OCI-LY3 (cell line): ENCODE measurements around the gene FAM219A.

ENCODE experiments used
- H2AFZ ChIP-seq: fragments of 200-600, 300-600 bp; shearing (Covaris generic); 2 replicates; pipeline ENCODE4 v1.6.0; 2014; ENCODE audit warnings: antibody characterized with exemption, low read depth, low read length
- H3K27ac ChIP-seq: fragments of 200-600, 300-600 bp; sonication (generic); 2 replicates; pipeline ENCODE4 v1.5.1; 2014; ENCODE audit warnings: mild to moderate bottlenecking, low read length, moderate library complexity, mixed read lengths
- H3K27me3 ChIP-seq: fragments of 200-600, 300-600 bp; sonication (generic); 2 replicates; pipeline ENCODE4 v1.6.1; 2014; ENCODE audit warnings: low read depth, low read length, mixed read lengths
- H3K36me3 ChIP-seq: fragments of 200-600, 300-600 bp; sonication (generic); replicated peaks from 2 replicates; pipeline ENCODE3; 2014; ENCODE audit warnings: low read depth, low read length, mixed read lengths
- H3K4me1 ChIP-seq: fragments of 300-600, 200-600 bp; sonication (generic); 2 replicates; pipeline ENCODE4 v1.6.1; 2014; ENCODE audit warnings: low read length, mixed read lengths
- H3K4me2 ChIP-seq: fragments of 200-600, 300-600 bp; sonication (generic); 2 replicates; pipeline ENCODE4 v1.6.1; 2014; ENCODE audit warnings: low read length, mixed read lengths
- H3K4me3 ChIP-seq: fragments of 300-600, 200-600 bp; sonication (generic); 2 replicates; pipeline ENCODE4 v1.5.1; 2014; ENCODE audit warnings: antibody characterized with exemption, mild to moderate bottlenecking, low read length, moderate library complexity
- H3K79me2 ChIP-seq: fragments of 300-600, 200-600 bp; shearing (Covaris generic); 2 replicates; pipeline ENCODE4 v1.6.1; 2014; ENCODE audit warnings: mild to moderate bottlenecking, low read length, mixed read lengths
- H3K9ac ChIP-seq: fragments of 300-600, 200-600 bp; shearing (Covaris generic); 2 replicates; pipeline ENCODE4 v1.6.0; 2014; ENCODE audit warnings: mild to moderate bottlenecking, low read length, moderate library complexity
- H3K9me3 ChIP-seq: fragments of 200-600, 300-600 bp; shearing (Covaris generic); 2 replicates; pipeline ENCODE4 v1.6.1; 2014; ENCODE audit warnings: low read length, mixed read lengths; ENCODE audit not compliant: insufficient read depth
- H4K20me1 ChIP-seq: fragments of 200-600, 300-600 bp; sonication (generic); 2 replicates; pipeline ENCODE4 v1.6.1; 2016; ENCODE audit warnings: low read length, mixed read lengths; ENCODE audit not compliant: insufficient read depth
- CTCF ChIP-seq: fragments of 200-600, 300-600 bp; sonication (generic); IDR thresholded peaks from 2 replicates; pipeline ENCODE4 v1.5.1; 2014; ENCODE audit warnings: antibody characterized with exemption, low read length, low read depth
- EZH2phosphoT487 ChIP-seq: fragments of 200-600 bp; shearing (Covaris generic); IDR thresholded peaks from 2 replicates; pipeline ENCODE4 v1.6.1; 2018; ENCODE audit warnings: antibody characterized with exemption, mixed run types, low read depth

FAM219A gene

DNA sequence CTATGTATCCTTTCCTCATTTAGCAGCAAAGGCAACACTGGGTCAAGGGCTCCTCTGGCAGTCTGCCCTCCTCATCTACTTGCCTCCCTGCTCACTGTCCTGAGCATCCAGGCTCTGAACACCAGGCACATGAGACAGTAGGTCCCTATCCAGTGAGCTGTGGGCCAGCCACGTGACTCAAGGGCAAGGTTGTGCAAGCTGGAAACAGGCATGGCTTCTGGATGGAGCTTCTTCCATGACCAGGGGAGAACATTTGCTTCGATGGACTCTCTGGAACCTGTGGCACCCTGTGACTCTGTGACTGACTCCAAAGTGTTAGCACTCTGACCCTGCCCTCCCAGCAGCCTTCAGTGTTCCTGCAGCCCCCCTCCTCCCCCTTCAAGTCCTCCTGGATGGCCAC lies 33.2 kb upstream of the FAM219A start:
- Histone ChIP-seq H3K4me3 (no peak overlapping the region), H3K79me2 (no peaks in the 10 kb centered on the region), H3K36me3 (no peaks in the 10 kb centered on the region), H3K9me3 (no peaks in the 10 kb centered on the region), H3K9ac (no peak overlapping the region), H3K4me2 (no peak overlapping the region), H3K27ac (no peak overlapping the region), H4K20me1 (peaks cover 21% of the 10 kb centered on the region; the same call in 1 of the 2 replicates), H2AFZ (no peak overlapping the region), H3K27me3 (peaks cover 41% of the 10 kb centered on the region), H3K4me1 (peaks cover 4% of the 10 kb centered on the region)
- TF ChIP-seq EZH2phosphoT487, result no peak
- TF ChIP-seq CTCF, result no peak

DNA sequence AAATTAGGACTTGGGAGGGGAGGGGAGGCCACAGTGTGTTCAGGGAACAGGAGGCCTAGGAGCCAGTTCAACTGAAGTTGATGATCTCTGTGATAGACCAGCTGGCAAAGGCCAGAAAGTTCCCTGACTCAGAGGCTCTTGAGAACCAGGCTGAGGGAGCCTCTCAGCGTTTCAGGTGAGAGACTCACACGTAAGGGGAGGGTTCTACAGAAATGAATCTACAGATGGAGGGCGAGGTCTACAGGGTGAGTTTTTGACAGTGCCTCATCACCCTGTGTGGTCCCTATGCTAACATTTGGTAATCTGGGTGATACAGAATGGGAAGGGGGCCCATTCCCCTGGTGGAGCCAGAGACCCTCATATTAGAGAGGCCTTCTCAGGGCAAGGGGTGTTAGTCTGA lies 32.4 kb upstream of the FAM219A start:
- H3K27ac ChIP-seq, result no peak overlapping the region

GRCh38 chr9:34490360-34490759 lies 32.0 kb upstream of the FAM219A start:
- Histone ChIP-seq H3K27ac (no peak overlapping the region), H3K4me1 (peaks cover 10% of the 10 kb centered on the region), H3K27me3 (peaks cover 41% of the 10 kb centered on the region), H3K4me2 (no peak overlapping the region), H3K9me3 (no peaks in the 10 kb centered on the region), H4K20me1 (peaks cover 21% of the 10 kb centered on the region; the same call in 1 of the 2 replicates), H2AFZ (no peak overlapping the region), H3K4me3 (no peak overlapping the region), H3K9ac (no peak overlapping the region), H3K79me2 (no peaks in the 10 kb centered on the region), H3K36me3 (no peaks in the 10 kb centered on the region)
- TF ChIP-seq CTCF (no peak), EZH2phosphoT487 (no peak)

More for the DNA sequence above, 32.4 kb upstream of the FAM219A start:
- TF ChIP-seq CTCF (no peak), EZH2phosphoT487 (no peak)
- H3K9ac ChIP-seq, result no peak overlapping the region
- H3K27me3 ChIP-seq, result peaks cover 41% of the 10 kb centered on the region
- no peaks in the 10 kb centered on the region for H3K79me2 ChIP-seq
- H3K36me3 ChIP-seq, result no peaks in the 10 kb centered on the region
- no peak overlapping the region for H2AFZ ChIP-seq
- H3K4me2 ChIP-seq, result no peak overlapping the region
- no peak overlapping the region for H3K4me3 ChIP-seq
- no peaks in the 10 kb centered on the region for H3K9me3 ChIP-seq
- H3K4me1 ChIP-seq, result peaks cover 9% of the 10 kb centered on the region
- H4K20me1 ChIP-seq, result peaks cover 21% of the 10 kb centered on the region; the same call in 1 of the 2 replicates

- Histone ChIP-seq H3K4me2 (peak overlapping the region; percentile 34), H3K4me3 (no peak overlapping the region), H3K4me1 (peaks cover 13% of the 10 kb centered on the region), H3K36me3 (no peaks in the 10 kb centered on the region), H3K27me3 (peaks cover 37% of the 10 kb centered on the region), H3K27ac (no peak overlapping the region), H4K20me1 (peaks cover 10% of the 10 kb centered on the region; the same call in 1 of the 2 replicates), H3K9me3 (no peaks in the 10 kb centered on the region), H3K9ac (no peak overlapping the region), H2AFZ (no peak overlapping the region), H3K79me2 (no peaks in the 10 kb centered on the region)
- TF ChIP-seq EZH2phosphoT487 (no peak), CTCF (no peak)
Measured at GRCh38 chr9:34486572-34486971, 28.2 kb upstream of the FAM219A start.
